GM21529 (cell line): ENCODE measurements around the gene JAKMIP1.

Source experiments
- ATAC-seq: cut with Tn5 transposase; IDR thresholded peaks from one replicate; pipeline ENCODE4 v1.9.1; 2021; ENCODE audit not compliant: unreplicated experiment

Gene JAKMIP1

DNA sequence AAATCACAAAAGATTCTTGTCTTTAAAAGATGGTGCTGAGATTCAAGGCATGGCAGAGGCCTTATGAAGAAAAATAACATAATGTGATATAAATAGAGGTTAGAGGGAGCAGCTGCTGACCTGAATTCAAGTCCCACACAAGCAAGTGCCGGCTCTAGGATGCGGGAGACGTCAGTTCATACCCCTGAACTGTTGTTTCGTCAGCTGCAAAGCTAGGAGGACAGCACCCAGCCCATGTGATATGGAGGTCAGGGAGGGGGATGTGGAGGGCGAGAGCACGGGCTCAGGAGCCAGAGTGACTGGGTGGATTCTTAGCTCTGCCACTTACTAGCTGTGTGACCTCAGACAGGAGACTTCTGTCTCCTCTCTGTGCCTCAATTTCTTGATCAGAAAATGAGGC, 77.9 kb downstream of the JAKMIP1 start:
- ATAC-seq, result no peak

DNA sequence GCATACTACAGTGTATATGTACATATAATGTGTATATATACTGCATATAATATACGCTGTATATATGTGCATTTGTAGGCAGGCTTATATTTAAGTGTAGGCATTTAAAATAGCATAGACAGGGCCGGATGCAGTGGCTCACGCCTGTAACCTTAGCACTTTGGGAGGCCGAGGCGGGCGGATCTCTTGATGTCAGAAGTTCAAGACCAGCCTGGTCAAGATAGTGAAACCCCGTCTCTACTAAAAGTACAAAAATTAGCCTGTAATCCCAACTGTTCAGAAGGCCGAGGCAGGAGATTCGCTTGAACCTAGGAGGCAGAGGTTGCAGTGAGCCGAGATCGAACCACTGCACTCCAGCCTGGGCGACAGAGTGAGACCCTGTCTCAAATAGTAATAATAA, 78.4 kb downstream of the JAKMIP1 start:
- ATAC-seq, result no peak

DNA sequence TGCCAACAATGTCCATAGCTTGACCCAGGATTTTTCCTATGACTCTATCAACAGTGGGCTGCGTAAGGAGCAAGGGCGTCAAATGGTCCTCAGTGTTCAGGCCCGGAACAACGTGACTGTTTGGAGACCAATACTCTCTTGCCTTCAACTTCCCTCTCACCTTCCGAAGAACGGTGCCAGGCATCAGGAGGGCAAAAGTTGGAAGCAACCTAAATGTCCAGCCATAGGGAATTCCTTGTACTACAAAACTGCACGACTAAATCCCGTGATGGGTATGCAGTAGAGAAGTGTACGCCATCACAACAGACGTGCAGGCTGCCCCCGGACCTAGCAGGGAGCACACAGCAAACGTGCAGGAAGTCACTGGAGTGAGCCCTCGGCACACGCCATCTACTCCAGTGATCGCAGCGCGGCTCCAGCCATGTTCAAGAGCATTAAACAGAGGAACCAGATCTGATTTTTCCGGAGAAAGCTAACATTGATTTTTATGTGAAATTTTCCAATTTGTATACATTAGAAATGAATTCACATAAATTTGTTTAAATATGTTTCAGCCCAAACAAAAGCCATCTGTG, 79.0 kb downstream of the JAKMIP1 start:
- ATAC-seq, result no peak

DNA sequence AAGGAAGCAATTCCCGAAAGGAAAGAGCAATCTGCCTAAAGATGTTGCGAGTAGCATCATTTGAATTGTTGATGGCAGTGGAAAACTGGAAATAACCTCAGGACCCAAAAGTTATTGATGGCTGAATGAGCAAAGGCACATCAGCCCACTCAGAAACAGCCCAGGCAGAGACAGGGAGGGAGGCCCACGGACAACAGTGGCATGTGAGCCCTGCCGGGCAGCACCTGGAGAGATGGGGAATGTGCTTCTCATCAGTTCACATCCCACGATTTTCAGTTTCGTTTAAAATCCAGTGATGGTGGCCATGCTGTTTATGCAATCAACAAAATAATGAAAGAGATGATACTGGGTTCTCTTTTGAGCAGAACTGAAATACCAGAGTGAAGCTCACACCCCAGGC, 80.0 kb downstream of the JAKMIP1 start:
- no peak for ATAC-seq

DNA sequence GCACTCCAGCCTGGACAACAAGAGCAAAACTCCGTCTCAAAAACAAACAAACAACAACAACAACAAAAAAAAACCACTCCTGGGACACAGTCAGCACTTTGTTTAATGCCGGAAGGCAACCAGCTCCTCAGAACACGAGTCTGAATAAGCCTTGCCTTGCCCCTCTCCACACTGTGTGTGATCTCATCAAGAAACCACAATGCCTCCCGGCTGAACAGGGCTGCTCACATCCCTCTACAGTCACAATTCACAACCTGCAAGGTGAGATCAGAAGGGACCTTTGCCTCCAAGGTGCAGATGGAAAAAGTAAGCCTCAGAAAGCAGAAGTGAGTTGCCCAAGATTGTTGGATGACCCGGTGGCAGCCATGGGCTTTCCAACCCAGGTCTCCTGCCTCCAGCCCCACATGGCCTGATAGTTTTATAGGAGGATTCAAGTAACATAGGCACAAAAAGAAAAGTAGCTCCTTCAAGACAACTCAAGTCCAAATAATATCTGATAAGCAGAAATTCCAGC, 80.8 kb downstream of the JAKMIP1 start:
- ATAC-seq, result no peak

DNA sequence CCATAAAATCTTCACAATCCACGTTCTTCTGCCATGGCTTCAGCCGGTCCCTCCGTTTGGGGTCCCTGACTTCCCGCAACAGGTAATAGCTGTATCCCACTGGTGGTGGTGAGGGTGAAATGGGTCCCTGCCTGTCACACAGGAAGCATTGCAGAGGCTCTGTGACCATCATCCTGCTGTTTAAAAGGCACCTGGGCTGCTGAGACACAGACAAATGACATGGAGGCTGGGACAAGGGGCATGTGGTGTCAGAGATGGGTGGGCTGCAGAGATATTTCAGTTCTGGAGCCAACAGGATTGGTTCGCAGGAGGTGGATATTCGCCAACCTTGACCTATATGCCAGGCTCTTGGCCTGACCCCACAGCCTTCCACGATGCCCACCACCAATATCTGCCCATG, 82.1 kb downstream of the JAKMIP1 start:
- ATAC-seq, result no peak

DNA sequence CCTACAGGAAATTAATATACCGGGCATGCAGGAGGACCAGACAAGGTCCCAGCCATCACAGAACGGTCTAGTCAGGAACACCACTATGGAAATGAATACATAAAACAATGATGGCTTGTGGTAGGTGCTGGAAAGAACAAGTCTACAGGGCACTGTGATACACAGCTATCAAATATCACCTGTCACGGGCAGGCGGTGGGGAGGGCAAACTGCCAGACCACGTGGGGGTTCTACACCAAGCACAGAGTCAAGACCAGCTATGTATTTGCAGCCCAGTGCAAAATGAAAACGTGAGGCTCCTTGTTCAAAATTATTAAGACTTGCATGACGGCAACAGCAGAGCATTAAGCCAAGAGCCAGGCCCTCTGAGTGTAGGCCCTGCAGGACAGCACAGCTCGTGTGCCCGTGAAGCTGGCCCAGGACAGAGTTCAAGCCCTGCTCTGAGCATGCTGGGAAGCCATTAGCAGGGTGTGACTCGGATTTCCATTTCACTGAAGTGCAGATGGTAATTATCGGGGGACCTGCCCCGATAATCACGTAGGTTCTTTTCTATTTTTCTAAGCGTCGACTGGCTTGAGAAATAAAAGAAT, 83.6 kb downstream of the JAKMIP1 start:
- ATAC-seq, result no peak

DNA sequence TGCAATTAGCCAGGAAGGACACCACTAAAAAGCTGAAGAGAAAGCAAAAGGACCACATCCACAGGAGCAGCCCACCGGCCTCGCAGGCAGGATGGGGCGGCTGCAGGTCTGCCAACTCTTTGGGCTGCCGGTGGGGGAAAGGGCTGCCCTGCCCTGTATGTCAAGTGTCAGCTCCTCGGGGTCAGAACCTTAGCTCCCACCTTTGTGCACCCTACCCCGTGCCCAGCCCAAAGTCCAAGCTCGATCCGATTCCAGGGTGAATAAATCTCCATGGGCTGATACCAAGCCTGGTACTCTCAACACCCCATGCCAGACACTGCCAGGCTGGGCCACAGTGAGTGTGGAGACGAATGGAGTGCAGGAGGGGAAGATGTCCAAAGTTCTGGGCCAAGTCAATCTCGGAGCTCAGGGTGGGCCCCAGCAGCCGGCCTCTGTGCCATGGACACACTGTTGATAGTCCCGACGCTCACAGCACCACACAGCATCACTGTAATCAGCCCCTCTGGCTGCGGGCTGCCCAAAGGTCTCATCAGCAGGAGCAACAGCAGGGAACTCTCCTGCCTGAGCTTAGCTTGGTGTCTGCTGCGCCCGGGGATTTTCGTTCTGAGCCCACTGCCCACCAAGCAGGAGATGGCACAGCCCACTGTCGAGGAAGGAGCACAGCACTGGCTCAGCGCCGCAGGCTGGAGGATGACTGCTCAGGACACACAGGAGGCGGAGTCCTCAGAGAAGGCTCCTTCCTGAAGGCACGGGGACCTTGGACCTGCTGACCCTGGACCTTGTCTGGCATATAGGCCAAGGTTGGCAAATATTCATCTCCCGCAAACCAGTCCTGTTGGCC, 84.4 kb downstream of the JAKMIP1 start:
- ATAC-seq, result no peak

DNA sequence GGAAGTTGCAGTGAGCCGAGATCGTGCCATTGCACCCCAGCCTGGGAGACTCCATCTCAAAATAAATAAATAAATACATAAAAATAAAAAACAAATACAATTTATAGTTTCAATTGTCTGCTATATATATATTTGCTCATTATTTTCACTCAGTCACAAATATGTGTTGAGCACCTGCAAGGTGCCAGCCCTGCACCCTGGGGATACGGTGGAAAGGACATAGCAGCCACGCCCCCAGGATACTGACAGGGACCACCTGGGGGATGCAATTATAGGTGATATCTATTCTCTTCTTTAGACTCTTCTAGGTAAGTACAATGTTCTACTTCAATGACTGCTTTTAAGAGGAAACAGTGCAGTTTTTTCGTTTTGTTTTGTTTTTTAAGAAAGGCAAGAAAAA, 85.0 kb downstream of the JAKMIP1 start:
- ATAC-seq, result no peak

DNA sequence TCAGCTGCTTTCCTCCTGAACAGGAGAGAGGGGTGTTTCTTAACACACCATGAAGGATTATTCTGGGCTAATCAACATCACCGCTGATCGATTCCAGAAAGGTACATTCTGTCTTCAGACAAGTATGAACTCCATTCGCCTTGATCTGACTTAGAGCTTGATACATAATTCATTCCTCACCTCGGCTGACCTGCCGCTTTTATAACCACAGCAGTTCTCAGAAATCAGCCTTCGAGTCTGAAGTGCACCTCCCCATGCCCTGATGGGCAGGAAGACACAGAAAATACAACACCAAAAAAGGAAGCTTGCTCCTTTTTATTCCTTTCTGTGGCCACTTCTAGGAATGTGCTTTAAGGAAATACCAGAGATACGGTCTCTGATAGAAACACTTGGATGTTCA, 85.7 kb downstream of the JAKMIP1 start:
- no peak for ATAC-seq

DNA sequence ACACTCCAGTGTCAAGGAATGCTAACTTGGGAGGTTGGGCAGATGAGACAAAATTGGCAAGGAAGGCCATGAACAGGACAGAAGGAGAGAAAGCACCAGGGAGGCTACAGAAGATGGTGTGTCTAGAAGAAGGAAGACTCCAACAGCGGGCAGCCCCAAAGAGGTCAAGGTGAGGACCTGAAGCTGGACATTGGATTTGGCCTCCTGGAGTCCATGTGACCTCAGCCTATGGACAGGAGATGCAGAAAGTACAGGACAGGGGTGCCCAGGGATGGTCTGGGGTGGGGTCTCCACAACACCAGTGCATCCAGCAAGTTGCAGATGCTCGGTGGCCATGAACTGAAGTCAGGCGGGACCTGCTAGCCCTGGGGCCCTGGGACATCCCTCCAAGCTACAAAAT, 86.2 kb downstream of the JAKMIP1 start:
- no peak for ATAC-seq

DNA sequence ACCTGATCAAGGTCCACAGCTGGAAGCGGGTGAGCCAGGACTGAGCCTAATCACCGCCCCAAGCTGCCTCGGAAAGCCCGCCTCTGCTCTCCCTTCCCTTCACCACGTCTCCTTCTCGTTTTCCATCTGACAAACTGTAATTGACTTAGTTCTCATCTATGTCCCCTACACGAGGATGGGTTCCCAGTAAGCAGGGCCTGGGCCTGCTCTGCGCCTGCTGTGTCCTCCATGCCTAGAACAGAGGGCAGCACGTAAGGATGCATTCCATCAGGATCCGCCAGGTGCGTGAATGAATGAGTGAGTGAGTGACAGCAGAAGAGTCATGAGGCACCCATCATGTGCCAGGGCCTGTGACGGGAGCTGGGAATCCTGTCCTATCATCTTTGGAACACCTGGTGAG, 86.7 kb downstream of the JAKMIP1 start:
- ATAC-seq, result no peak

DNA sequence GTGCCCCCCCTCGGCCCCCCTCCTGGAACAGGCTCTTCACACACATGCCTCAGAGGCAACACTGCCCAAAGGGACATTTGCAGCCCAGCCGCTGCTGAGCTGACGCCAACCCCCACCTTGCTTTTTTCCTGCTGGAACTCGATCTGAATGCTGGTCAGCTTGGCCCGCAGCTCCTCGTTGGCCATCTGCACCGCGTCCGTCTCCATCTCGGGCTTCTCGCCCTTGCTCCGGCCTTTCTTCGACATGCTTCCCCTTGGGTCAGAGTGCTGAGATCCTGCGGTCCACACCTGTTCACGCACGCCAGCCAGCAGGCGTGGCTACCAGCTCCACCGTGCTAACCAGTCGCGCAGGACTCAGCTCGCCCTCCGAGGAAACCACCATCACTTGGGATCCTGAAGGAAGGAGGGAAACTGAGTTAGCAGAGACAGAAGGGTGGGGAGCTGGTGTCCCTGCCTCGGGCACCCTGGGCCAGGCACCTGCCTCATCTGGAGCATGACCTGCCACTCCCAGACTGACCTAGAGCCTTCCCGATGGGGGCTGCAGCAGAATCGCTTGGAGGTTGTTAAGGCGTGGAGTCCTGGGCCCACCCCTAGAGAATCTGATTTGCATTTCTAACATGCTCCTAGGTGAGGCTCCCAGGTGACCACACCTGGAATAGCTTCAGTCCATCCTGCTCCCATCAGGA, 87.6 kb downstream of the JAKMIP1 start:
- no peak for ATAC-seq

DNA sequence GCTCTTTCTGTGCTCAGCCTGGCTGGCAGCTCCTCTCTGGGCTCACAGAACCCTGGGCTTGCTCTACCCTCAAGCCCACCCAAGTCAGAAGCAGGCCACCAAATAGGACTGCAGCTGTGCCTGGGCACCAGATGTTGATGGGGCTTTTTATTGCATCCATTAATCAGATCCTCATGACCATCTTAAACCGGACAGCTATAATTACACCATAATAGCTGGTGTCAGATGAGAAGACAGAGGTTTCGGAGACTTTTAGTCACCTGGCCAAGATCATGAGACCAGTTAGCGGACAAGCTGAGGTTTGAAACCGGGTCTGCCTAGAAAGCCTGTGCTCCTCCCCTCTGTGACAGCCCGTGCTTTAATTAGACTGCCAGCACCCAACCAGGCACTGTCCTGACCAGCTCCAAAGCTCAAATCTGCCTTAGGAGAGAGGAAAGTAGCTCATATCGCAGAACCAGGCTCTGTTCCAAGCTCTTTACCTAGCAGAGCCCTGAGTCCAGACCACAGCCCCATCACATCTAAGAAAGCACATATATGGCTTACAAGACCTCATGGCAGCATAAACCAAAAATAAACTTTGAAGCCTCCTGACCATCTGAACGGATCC, 88.9 kb downstream of the JAKMIP1 start:
- no peak for ATAC-seq

DNA sequence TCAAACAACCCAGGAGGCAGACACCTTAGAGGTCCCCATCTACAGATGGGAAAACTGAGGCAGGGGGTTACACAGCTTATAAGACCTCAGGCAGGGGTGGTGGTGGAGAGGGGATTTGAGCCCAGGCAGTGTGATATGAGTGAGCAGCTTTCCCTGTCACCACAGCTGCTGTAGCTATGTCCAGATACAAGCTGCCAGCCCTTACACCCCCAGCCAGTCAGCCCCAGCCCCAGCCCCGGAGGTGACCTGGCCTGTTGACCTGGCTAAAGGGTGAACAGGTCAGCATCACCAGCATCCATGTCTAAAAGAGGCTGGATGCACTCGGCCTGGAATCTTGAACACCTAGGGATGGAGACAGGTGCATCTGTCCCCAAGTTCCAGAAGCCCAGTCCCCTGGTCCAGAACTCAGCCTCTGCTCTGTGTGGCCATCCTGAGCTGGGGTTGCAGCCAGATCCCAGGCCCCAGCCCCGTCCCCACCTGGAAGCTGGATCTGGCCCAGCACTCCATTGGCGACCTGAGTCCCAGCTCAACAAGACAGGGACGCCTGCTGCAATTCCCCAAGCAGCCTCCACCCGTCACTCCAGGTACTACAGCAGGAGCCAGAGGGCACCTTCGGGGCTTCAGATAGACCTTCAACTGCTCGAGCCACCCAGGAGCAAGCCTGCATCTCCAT, 89.5 kb downstream of the JAKMIP1 start:
- no peak for ATAC-seq

DNA sequence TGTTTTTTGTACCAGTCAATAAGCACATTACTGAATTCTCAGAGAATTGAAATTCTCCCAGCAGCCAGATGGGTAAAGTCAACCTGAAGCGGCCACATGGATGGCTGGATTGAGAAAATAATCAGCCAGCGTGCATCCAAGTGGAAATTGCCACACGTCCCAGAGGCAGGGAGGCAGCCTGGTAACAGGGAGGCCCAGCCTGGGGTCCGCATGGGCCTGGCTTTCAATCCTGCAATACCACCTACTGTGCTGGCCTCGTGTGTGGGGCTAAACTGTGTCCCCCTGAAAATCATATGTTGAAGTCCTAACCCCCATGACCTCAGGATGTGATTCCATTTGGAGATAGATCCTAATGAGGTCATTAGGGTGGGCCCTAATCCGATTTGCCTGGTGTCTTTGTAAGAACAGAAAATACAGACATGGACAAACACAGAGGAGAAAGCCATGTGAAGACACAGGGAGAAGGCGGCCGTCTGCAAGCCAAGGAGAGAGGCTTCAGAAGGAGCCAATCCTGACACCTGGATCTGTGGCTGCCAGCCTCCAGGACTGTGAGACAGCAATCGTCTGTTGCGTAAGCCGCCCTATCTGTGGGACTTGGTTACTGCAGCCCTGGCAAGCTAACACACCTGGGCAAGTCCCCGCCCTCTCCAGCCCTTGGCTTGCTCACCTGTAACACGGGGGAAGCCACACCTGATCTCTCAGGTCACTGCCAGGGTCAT, 90.3 kb downstream of the JAKMIP1 start:
- ATAC-seq, result no peak

DNA sequence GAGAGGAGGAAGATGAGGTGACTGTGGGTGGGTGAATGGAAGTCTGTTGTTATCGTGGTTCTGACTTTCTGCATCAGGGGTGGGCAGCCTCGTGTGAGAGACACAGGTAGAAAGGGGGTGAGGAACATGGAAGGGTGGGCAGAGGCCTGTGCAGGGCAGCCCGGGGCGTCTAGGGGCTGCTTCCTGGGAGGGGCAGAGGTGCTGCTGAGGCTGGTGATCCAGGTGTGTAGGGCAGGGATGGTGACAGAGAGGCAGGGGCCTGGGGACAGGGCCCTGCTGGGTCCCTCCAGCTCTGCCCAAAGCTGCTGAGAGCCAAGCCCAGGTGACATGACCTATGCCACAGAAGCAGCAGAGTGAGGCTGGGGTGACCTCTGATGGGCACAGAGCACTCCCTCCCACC, 92.5 kb downstream of the JAKMIP1 start:
- ATAC-seq, result no peak

DNA sequence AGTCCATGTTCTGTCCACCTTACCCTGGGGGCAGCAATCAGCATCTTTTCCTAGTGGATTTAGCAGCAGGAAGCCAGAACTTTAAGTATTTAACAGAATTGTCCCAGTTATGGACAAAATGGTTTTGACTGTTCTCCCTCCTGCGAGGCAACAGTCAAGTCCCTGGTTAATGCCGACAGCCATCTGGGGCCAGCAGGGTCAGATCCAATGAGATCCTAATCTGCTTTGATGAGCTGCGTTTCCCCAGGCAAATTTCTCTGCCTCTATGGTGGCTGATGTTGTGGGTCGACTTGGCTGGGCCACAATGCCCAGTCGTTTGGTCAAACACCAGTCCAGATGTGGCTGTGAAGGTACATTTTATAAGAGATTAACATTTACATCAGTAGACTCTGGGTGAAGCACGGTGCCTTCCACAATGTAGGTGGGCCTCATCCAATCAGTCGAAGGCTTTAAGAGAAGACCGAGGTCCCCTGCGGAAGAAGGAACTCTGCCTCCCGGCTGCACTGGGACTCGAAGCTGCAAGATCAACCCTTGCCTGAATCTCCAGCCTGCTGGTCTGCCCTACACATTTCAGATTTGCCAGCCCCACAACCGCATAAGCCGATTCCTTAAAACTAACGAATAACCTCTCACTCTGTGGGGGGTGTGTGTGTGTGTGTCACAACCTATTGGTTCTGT, 93.1 kb downstream of the JAKMIP1 start:
- no peak for ATAC-seq

DNA sequence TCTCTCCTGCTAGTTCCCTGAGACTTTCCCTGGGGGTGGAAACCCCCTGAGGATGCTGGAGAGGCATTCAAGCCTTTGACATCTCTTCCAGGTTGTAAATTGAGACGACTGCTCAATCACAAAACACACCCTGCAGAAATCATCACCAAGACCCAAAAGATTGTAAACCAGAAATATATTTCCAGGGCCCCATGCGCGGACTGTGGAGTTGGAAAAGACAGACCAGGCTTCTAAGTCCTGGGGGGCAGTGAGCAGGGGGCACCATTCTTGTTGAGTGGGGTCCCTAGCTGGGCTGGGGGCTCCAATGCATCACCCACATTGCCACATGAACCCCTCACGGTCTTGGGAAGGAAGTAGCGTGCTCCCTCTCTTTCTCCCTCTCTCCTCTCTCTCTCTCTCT, 94.2 kb downstream of the JAKMIP1 start:
- no peak for ATAC-seq
